Osteocyte (in vitro differentiated cells): ENCODE data around the gene STARD3. TPM values are rescaled to one million over a fixed set of nuclear protein-coding genes. Genes with fewer than 3 reads are reported as not detected.

ENCODE experiments used
- DNase-seq: peaks from one replicate; pipeline ENCODE4 v3.0.0; 2021; ENCODE audit warnings: mixed read lengths; ENCODE audit not compliant: unreplicated experiment; ENCODE audit errors: extremely low spot score
- H3K27ac Mint-ChIP-seq: one replicate; pipeline ENCODE4 v1.8.0; 2021; ENCODE audit warnings: mild to moderate bottlenecking, mixed read lengths; ENCODE audit not compliant: unreplicated experiment
- H3K27me3 Mint-ChIP-seq: one replicate; pipeline ENCODE4 v1.8.0; 2021; ENCODE audit warnings: mixed read lengths; ENCODE audit not compliant: unreplicated experiment
- H3K36me3 Mint-ChIP-seq: one replicate; pipeline ENCODE4 v1.8.0; 2021; ENCODE audit warnings: mixed read lengths; ENCODE audit not compliant: unreplicated experiment
- H3K4me1 Mint-ChIP-seq: one replicate; pipeline ENCODE4 v1.8.0; 2021; ENCODE audit warnings: mixed read lengths; ENCODE audit not compliant: unreplicated experiment
- H3K4me3 Mint-ChIP-seq: one replicate; pipeline ENCODE4 v1.8.0; 2021; ENCODE audit warnings: mild to moderate bottlenecking, moderate library complexity, mixed read lengths; ENCODE audit not compliant: unreplicated experiment
- H3K9me3 Mint-ChIP-seq: one replicate; pipeline ENCODE4 v1.8.0; 2021; ENCODE audit warnings: mixed read lengths; ENCODE audit not compliant: unreplicated experiment
- CTCF ChIP-seq: fragments of 200-600 bp; sonication (generic); IDR thresholded peaks from 2 replicates; pipeline ENCODE4 v1.5.0; 2021; ENCODE audit warnings: antibody characterized with exemption, mild to moderate bottlenecking, moderate library complexity
- total RNA-seq: library from RNA; stranded (reverse); gene quantifications from 2 replicates; pipeline ENCODE4 v1.2.1, GENCODE V29; 2021

Gene STARD3
- total RNA-seq, 1 donor from 2014 or later = 68.9 TPM

DNA sequence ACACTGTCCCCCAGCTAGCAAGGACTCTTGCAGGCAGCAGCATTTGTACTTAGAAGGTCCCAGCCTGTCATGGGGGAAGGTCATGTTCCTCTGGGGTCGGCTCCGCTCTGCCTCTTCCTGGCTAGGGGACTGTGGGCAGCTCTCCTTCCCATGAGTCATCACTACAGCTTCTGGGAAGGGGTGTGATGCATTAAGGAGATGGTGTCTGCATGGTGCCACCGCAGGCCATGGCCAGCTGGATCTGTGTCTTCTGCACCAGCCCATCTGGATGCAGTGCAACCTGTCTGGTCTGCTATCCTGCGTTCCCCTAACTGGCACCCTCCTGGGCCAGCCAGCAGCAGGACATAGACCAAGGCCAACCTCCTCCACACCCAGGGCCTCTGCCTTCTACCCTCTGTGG is 6.3 kb downstream of the STARD3 start:
- TF ChIP-seq CTCF = no peak
- DNase-seq = no peak
- Mint-ChIP-seq H3K36me3 (no peaks in the 10 kb centered on the region), H3K9me3 (no peaks in the 10 kb centered on the region), H3K27me3 (no peaks in the 10 kb centered on the region), H3K4me3 (no peak overlapping the region), H3K27ac (peak overlapping the region; percentile 15), H3K4me1 (peaks cover 45% of the 10 kb centered on the region)

DNA sequence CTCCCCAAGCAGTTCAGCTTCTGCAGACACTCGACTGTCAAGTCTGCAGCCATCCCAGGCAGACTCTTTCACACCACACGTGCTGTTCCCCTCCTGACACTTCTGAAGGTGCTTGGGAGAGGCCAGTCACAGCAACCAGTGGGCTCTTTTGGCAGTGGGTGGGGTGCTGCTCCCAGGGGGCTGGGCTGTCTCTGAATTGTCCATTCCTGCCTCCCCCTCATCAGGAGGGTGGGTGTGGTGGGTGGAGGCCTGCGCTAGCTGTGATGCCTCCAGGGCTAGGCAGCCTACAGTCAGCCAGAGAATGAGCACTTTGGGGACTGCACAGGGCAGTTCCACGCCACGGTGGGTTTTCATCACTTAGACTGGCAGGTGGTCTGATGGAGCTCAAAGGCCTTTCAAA is 10.3 kb downstream of the STARD3 start:
- H3K4me1 Mint-ChIP-seq = peaks cover 31% of the 10 kb centered on the region

DNA sequence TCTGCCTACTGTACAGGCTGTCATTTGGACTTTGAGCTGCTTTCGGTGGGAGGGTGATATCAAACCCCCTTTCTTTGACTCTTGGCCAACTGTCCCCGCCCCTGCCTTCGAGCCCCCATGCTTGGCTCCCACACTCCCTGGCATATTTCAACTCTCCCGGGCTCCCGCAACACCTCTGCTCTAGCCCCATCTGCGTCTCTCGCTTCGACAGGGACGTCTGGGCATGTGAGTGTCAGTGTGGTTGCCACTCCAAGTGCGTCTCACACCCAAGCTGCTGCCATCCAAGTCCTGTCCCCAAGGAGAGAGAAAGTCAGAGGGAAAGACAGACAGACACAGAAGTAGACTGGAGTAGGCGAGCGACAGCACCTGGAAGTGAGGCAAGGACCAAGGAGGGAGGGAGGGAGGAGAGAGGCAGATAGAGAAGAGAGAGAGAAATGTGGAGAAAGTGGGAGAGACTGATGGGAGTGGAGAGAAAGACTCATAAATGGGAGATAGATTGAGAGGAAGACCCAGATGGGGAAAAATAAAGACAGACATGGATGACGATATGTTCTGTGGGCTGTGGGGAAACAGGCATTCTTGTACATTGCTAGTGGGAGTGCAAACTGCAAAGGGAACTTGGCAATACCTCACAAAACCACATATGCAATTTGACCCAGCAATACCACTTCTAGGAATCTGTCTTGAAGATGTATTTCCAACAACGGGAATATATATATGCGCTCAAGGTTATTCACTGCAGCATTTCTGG is 11.8 kb downstream of the STARD3 start:
- no peak for DNase-seq
- Mint-ChIP-seq H3K4me3 (no peak overlapping the region), H3K36me3 (peaks cover 7% of the 10 kb centered on the region), H3K27me3 (no peaks in the 10 kb centered on the region), H3K4me1 (peaks cover 28% of the 10 kb centered on the region), H3K9me3 (no peaks in the 10 kb centered on the region), H3K27ac (peak overlapping the region; percentile 5)
- no peak for TF ChIP-seq CTCF

More for the DNA sequence above, 10.3 kb downstream of the STARD3 start:
- Mint-ChIP-seq H3K9me3 (no peaks in the 10 kb centered on the region), H3K4me3 (no peak overlapping the region), H3K27ac (peak overlapping the region; percentile 10), H3K36me3 (peaks cover 7% of the 10 kb centered on the region), H3K27me3 (no peaks in the 10 kb centered on the region)
- no peak for DNase-seq
- no peak for TF ChIP-seq CTCF

DNA sequence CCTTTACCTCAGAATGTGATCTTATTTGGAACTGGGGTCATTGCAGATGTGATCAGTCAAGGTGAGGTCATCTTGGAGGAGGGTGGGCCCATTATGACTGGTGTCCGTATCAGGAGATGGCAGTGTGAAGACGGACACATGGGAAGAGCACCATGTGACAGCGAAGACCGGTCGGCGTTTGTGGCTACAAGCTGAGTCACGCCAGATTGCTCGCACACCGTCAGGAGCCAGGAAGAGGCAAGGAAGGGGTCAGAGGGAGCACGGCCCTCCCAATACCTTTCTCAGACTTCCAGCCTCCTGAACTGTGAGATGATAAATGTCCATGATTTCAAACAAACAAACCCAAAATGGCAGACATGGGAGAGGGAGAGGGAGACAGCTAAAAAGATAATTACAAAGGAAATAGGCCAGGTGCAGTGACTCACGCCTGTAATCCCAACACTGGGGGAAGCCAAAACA is 13.2 kb downstream of the STARD3 start:
- Mint-ChIP-seq H3K27ac (no peak overlapping the region), H3K4me3 (no peak overlapping the region), H3K4me1 (peaks cover 27% of the 10 kb centered on the region), H3K36me3 (peaks cover 7% of the 10 kb centered on the region), H3K9me3 (no peaks in the 10 kb centered on the region), H3K27me3 (no peaks in the 10 kb centered on the region)
- no peak for TF ChIP-seq CTCF
- no peak for DNase-seq

DNA sequence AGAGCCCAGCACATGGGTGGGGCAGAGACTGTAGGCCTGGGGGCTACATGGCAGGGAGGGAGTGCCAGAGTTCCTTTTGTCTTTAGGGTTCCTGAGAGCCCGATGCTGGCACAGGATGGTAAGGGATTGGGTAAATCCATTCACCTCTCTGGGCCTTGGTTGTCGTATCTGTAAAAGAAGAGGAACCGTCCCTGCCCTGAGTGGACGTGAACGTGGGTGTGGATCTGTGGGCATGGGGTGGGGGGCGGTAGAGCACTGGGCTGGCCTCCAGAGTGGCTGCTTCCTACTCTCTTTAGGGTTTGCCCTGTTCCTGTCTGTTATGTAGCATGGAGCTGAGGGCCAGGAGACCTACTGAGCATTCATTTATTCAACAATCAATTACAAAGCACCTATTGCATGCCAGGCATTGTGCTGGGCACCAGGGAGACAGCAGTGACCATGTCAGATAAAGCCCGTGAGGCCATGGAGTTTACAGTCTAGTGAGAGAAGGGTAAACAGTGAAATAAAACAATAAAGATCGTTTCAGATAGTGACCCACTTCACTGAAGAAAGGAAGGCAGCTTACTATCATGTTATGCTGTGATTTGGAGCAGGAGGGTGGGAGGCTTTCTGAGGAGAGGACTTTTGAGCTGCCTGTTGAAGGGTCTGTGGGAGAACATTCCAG is 15.1 kb downstream of the STARD3 start:
- DNase-seq = no peak
- H3K9me3 Mint-ChIP-seq = no peaks in the 10 kb centered on the region
- peaks cover 7% of the 10 kb centered on the region for H3K36me3 Mint-ChIP-seq
- H3K27me3 Mint-ChIP-seq = no peaks in the 10 kb centered on the region
- H3K27ac Mint-ChIP-seq = peak overlapping the region; percentile 74
- peaks cover 27% of the 10 kb centered on the region for H3K4me1 Mint-ChIP-seq
- no peak for TF ChIP-seq CTCF
- H3K4me3 Mint-ChIP-seq = no peak overlapping the region
